K562 (cell line): ENCODE data around the gene TBX6. TPM values are rescaled to one million over a fixed set of nuclear protein-coding genes. Genes with fewer than 3 reads are reported as not detected.
A peak's percentile ranks its signal among the peaks of the same experiment; 100 is the strongest.

Experiments
- ATF3 ChIP-seq, 2 experiments: fragments of 450-650 bp in 1 of 2; sonication (generic) in 1 of 2; formaldehyde crosslinking in 1 of 2; IDR thresholded peaks in 1 of 2; conservative IDR thresholded peaks in 1 of 2; 2 replicates each; pipeline versions ENCODE4 v1.6.1 to v1.8.1; 2016 to 2023; ENCODE audit warnings: mild to moderate bottlenecking in 2 of 2, moderate library complexity in 2 of 2, inconsistent platforms in 1 of 2, missing genetic modification reagents in 1 of 2
- HMBOX1 ChIP-seq: sonication (generic); IDR thresholded peaks from 2 replicates; pipeline ENCODE4 v1.6.1; 2016
- HOMEZ ChIP-seq: fragments of 250-450 bp; sonication (Bioruptor Pico); IDR thresholded peaks from 2 replicates; pipeline ENCODE4 v1.4.0; 2020; ENCODE audit warnings: mild to moderate bottlenecking, moderate library complexity
- ID3 ChIP-seq, 2 experiments: fragments of 250-450 bp in 1 of 2; fragments of 450-650 bp in 1 of 2; sonication (Bioruptor Pico) in 1 of 2; IDR thresholded peaks; 2 replicates each; pipeline versions ENCODE4 v1.6.1 to v1.8.0; 2016 to 2021; ENCODE audit warnings: mild to moderate bottlenecking in 2 of 2, moderate library complexity in 2 of 2, missing compliant biosample characterization in 1 of 2, missing genetic modification characterization in 1 of 2
- IRF1 ChIP-seq: sonication (generic); formaldehyde crosslinking; IDR thresholded peaks from 2 replicates; pipeline ENCODE4 v1.8.0; 2022; ENCODE audit warnings: missing genetic modification reagents, mild to moderate bottlenecking, borderline replicate concordance
- PKNOX1 ChIP-seq: fragments of 450-650 bp; IDR thresholded peaks from 2 replicates; pipeline ENCODE4 v1.6.1; 2016
- RCOR1 ChIP-seq, 2 experiments: IDR thresholded peaks; 2 replicates each; pipeline ENCODE4 v1.6.1; 2012; ENCODE audit warnings: low read depth in 2 of 2, low read length in 2 of 2, borderline replicate concordance in 1 of 2, improper control_type of control experiment in 1 of 2
- TEAD4 ChIP-seq, 2 experiments: sonication (generic) in 1 of 2; formaldehyde crosslinking in 1 of 2; IDR thresholded peaks; 2 replicates each; pipeline versions ENCODE4 v1.6.1 to v1.8.0; 2012 to 2022; ENCODE audit warnings: borderline replicate concordance in 1 of 2, inconsistent platforms in 1 of 2, low read length in 1 of 2, mild to moderate bottlenecking in 1 of 2, missing genetic modification reagents in 1 of 2
- ZBTB2 ChIP-seq: fragments of 450-650 bp; IDR thresholded peaks from 2 replicates; pipeline ENCODE4 v1.6.1; 2016; ENCODE audit warnings: antibody characterized with exemption
- ZBTB7A ChIP-seq: IDR thresholded peaks from 2 replicates; pipeline ENCODE4 v1.6.1; 2011; ENCODE audit warnings: low read depth, mild to moderate bottlenecking, low read length, moderate library complexity, borderline replicate concordance; ENCODE audit not compliant: control insufficient read depth
- polyA plus RNA-seq, 8 experiments: library from polyadenylated mRNA; depleted of rRNA in 4 of 8; stranded (reverse) in 5 of 8; unstranded in 3 of 8; fragments of >200 nt; fragmentation: Nextera tagmentation in 2 of 8; fragmentation: Illumina TruSeq in 1 of 8; extraction: Ambion mirVana in 2 of 8; extraction: Trizol in 1 of 8; gene quantifications; 2 replicates each; pipeline versions ENCODE4 v1.2.1 to v1.2.3, GENCODE V29; 2011 to 2014; ENCODE audit warnings: inconsistent platforms in 1 of 8, missing spikeins in 1 of 8
- total RNA-seq, 7 experiments: library from RNA; depleted of rRNA in 6 of 7; stranded (reverse); fragments of >200 nt in 6 of 7; fragmentation: Illumina TruSeq in 2 of 7; extraction: Trizol in 2 of 7; gene quantifications; 2 replicates each; pipeline versions ENCODE4 v1.2.1 to v1.2.3, GENCODE V29; 2011 to 2021; ENCODE audit warnings: low replicate concordance in 1 of 7

Gene TBX6
- total and polyA plus RNA-seq, 9 of the 15 experiments (the other 6 are each of a cell fraction or from before 2014, with no cell fraction given): 0.07 to 0.58 (median 0.11) TPM; not detected in 2

GRCh38 chr16:30094541-30095165 is 2.9 kb upstream of the TBX6 start (continued):
- TF ChIP-seq ZBTB2 (0 out of 2 replicates have a peak, but pooled peaks have one; percentile 21), TEAD4 (IDR thresholded peaks at IDR 0.05; ENCODE audit: low read length) (0 out of 2 replicates have a peak, but pooled peaks have one; percentile 9), TEAD4 (CRISPR knock-in tag; IDR thresholded peaks at IDR 0.05; ENCODE audit: borderline replicate concordance) (no peak), ZBTB7A (peak; percentile 29; the same call in 1 of the 2 replicates), HMBOX1 (0 out of 2 replicates have a peak, but pooled peaks have one; percentile 32), RCOR1 (IDR thresholded peaks at IDR 0.05; ENCODE audit: borderline replicate concordance in 1 of 2, low read depth in 2 of 2, low read length in 2 of 2) (peak in 1 of 2 experiments; percentile 49; a peak in 1 of 4 replicates), ID3 (CRISPR knock-in tag; IDR thresholded peaks at IDR 0.05) (no peak), ID3 (tag; IDR thresholded peaks at IDR 0.05) (0 out of 2 replicates have a peak, but pooled peaks have one; percentile 19), HOMEZ (CRISPR knock-in tag) (no peak), PKNOX1 (peak; percentile 36; the same call in 1 of the 2 replicates), IRF1 (CRISPR knock-in tag) (no peak), ATF3 (IDR thresholded peaks at IDR 0.05) (peak; percentile 68), ATF3 (CRISPR knock-in tag; conservative IDR thresholded peaks at IDR 0.05) (no peak)
- TF ChIP-seq, all 486 proteins: peak for 21
